HG03558 (cell line): Measurements from ENCODE around the gene HIRA.

ENCODE experiments used
- ATAC-seq: cut with Tn5 transposase; IDR thresholded peaks from one replicate; pipeline ENCODE4 v1.9.1; 2021; ENCODE audit warnings: moderate number of reproducible peaks; ENCODE audit not compliant: unreplicated experiment; ENCODE audit errors: extremely low read depth

HIRA gene

DNA sequence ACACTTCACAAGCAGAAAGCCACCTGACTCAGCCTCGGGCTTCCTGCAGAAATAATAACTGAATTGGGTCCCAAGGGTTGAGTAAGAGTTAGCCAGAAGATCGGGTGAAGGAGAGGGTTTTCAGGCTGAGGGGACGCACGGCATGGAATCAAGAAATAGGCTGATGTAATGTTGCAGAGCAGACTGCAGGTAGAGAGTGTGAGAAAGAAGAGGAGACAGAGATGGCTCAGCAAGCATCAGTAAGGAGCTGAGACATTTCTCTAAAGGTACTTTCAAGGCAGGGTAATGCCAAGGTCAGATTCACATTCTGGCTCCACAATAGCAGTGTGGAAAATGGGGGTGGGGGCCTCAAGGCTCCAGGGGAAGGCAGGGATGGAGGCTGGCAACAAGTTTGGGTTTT is 18.6 kb downstream of the HIRA start:
- ATAC-seq, result no peak

DNA sequence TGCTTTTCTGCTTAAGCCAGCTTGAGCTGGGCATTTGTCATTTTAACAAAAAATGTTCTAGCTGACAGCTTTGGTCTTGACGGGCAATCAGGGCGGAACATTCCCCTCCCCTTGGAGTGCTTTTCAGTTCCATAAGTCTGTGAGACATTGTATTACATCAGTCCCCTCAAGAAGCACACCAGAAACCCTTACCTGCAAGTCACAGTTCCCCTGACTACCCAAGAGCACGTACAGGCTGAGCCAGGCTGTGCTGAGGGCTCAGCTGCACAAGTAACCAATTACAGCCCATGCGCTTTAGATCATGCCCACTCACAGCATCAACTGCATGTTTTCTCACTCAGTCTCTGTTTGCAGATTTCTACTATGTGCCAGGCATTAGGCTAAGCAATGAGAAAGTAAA is 19.1 kb downstream of the HIRA start:
- ATAC-seq, result no peak

DNA sequence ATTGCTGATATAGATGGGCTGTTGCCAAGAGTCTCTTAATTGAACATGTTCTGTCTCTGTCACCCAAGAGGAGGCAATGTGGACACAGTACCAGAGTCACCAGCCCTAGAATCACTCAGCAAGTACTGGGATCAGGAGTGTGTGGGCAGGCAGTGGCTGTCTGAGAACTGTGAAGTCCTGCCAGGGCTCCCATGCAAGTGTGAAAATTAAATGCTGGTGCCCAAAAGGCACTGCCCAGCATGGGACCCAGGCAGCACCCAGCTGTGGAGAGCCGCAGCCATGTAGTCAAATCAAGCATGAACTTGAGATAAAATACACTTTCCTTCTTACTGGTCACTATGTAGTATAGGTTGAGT is 19.9 kb downstream of the HIRA start:
- ATAC-seq, result no peak

DNA sequence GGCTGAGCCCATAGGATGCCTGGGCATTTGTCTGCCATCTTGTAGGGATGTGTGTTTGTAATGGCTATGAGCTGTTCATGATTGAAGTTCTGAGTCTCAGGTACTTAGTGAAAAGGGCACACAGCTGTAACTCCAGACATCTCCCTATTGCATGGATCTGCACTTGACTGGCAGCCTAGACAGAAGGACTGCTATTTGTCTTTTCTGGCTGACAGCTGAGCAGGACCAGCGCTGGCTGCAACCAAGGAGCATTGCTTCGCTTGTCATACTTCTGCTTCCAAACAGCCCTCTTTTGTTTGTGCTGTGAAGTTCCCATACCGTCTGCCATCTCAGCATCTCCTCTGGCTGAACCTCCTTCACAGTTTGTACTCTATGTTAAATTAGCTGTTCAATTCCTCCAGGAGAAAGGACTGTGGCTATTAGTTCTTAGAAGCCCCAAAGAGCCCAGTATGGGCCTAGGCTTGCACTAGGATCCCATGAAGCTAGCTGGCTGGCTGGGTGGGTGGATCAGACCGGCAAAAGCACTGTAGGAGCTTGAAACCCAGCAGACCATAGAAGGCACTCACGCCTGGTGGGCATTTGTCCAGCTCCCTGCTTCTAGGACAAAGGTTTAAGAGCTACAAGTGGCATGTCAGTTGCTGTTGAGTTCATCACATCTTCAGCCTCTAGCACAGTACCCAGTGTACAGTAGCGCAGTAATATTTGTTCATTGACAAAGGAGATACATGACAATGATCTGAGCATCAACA is 20.4 kb downstream of the HIRA start:
- ATAC-seq, result no peak

DNA sequence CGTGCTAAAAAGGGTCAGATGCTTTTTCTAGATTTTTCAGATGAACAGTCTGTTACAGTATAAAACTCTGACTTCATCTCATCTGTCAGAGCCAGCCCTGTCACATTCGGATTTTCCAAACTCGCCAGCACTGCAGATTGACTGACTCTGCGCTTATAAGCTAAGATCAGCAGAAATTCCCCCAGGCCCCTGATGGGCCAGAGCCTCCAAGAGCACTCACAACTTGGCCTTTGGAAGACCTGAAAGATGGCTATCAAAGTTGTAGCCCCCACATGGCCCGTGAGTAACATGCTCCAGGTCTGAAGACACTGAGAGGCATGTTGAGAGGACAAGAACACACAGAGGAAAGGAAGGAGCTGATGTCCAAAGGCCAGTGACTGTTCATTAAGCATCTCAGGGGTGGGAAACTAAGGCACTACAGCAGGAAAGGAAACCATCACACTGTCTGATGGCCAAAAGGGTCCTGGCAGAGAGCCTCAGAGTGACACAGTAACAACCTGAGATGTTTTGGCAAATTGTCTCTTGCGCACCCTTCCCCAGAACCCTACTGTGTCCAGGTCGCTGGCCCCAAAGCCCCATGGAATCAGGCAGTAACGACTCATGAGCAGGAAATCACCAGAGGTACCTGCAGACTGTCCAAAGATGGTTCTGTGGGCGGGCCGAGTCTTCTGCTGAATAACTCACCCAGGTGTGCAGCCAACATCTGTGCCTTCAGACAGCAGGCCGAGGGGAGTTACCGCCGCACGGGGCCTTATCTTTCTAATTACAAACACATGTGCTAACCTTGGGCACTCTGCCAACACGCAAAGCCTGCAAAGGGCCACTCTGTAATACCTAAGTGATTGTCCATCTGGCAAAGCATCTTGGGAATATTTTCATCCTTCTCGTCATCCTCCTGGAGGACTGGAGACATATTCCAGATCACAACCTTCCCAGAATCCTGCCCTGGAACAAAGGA is 23.6 kb downstream of the HIRA start:
- ATAC-seq, result no peak

DNA sequence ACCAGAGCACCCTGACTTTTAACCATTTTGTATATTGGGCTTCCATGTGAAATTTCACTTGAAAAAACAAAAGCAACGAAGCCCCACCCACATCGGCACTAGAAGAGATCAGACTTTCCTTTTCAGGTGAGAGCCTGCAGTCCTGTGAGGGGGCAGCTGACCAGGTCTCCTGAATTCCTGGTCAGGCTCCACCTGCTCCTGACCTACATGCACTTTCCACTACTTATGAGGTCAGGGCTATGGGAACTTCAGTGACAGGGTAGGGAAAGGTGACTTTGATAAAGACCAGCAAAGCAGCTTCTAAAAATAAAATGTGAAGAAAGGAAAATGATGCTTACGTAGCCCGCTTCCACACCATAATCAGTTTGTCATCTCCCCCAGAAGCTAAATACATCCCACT is 24.7 kb downstream of the HIRA start:
- ATAC-seq, result no peak

DNA sequence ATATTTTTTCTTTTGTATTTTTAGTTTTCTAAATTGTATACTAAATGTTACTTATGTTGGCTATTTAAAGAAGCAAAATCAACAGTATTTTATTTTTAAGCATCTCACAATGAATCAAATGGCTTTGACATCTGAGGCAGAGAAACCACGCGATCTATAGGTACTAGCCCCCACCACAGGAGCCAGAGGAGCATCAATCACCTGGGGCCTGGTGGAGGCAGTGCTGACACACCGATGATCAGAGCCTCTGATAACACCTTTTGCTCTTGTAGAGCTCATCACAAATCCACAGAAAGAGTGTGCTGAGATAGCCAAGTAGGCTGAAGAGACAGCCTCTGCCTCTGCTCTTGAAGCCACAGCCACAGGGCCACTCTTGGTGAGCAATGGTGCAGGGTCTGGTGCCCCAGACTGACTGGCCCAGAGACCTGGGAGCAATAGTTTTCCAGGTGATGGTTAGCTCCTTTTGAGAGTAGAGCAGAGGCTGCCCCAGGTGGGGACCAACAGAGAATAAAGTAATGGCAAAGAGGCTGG is 25.2 kb downstream of the HIRA start:
- no peak for ATAC-seq

DNA sequence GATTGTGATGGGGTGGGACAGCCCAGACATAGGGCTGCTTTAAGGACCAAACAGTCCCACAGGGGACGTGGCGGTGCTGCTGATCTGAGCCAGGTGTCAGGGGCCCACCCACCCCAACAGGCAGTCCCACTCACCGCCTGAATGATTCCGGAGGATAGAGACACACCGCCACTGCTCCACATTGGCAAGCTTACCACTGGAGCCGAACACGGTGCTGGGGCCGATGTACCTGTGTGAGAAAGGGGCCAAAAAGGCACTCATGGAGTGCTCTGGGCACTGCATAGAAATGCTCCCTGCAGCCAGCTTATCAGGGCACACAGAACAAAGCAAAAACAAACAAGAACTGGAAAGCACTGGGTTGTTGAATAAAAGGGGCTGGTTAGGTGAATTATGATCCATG is 25.9 kb downstream of the HIRA start:
- no peak for ATAC-seq

DNA sequence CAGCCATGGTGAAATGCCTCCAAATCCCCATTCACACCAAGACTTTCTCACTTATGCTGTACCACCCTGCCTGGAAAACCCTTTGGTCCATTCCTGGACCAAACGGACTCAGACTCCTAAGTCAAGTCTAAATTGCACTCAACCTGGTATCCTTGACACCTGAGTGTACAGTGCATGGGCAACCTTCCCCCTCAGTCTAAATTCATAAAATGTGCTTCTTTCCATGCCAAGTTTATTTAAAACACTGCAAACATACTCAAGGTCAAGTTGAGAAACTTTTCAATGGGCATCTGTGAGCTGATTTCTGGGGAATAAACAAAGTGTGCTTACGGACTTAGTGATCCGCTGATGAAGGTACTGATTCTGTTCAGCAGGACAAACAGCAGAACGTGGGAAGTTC is 26.4 kb downstream of the HIRA start:
- ATAC-seq, result no peak

DNA sequence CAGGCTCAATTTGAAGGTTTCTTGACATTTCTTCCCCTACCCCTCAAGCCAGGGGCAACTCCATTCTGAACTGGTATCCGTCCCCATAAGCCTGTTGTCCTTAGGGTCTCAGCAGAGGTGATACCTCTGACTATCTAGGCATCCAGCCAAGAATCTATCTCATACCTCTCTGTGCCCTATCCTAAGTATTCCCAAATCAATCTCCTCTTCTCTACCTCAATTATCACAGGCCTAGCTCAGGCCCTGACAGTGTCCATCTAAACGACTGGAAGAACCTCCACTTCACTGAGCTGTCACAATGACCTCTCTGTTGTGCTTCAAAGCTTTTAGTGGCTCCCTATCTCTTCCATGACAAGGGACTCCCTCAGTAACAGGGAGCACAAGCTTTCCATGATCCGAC is 26.9 kb downstream of the HIRA start:
- ATAC-seq, result no peak

DNA sequence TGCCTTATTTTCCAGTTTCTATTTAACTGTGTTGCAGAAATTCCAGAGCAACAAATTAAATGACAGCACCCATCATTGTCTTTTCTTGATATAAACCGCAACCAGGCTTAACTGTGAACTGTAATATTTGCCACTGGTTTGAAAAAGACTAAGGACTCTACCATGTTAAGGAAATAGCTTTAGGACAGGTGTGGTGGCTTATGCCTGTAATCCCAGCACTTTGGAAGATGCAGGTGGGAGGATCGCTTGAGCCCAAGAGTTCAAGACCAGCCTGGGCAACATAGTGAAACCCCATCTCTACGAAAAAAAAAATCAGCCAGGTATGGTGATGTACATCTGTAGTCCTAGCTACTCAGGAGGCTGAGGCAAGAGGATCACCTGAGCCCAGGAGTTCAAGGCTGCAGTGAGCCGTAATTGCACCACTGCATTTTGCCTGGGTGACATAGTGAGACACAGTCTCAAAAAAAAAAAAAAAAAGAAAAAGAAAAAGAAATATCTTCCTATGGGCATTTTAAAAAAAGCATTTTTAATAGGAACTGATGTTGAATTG is 28.8 kb downstream of the HIRA start:
- ATAC-seq, result no peak

DNA sequence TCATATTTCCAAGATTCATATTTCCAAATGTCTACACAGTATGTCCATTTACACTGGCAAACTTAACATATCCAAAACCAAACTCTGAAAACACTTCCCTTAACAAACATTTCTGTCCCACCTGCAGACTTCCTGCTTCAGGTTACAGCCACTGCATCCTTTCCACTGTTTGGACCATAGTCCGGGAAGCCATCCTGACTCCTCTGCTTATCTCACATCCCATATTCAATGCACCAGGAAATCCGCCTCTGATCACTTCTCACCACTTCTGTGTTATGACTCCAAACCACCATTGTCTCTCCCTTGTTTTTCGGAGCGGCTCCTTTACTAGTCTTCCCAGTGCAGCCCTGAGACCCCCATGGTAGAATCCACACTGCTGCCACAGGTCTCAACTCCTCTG is 30.1 kb downstream of the HIRA start:
- ATAC-seq, result no peak

DNA sequence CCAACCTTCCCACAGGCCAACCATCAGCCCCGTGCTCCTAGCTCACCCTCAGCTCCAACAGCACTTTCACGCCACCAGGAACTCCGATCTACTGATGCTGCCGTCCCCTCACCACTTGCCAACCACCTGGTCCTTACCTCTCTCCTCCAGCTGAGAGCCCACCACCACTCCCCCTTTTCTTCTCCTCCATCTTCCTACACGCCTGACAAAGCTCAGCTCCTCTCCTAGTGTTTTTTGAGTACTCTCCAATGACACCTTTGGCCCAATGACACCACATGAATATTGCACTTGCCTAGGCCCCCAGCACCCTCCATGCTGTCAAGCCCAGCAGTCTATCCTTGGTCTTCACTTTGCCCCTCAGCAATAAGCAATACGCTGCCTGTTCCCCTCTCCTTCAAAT is 30.7 kb downstream of the HIRA start:
- ATAC-seq, result no peak

DNA sequence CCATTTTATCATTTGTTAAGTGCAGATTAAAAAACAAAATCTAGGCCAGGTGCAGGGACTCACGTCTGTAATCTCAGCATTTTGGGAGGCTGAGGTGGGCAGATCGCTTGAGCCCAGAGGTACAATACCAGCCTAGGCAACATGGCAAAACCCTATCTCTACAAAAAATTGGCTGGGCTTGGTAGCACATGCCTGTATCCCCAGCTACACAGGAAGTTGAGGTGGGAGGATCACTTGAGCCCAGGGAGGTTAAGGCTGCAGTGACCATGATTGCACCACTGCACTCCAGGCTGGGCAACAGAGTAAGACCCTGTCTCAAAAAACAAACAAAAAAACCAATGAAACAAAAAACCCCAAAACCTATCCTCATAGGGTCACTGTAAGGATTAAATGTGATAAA is 32.9 kb downstream of the HIRA start:
- ATAC-seq, result no peak

DNA sequence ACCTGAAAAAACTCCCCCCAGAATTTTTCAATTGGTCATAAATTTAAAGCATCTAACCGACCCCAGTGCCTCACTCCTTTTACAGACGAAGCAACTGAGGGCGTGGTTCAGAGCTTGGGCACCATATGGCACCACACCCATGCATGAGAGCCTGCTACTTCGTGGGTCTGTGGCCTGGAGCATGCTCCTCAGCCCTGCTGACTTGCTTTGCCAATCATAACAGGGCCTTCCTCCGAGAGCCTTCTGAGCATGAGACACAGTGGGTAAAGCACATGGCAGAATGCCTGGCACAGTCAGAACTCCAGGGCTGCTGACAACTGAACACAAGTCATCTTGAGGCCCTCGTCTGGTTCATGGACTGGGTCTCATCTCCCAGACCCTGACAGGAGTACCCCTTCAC is 33.3 kb downstream of the HIRA start:
- no peak for ATAC-seq

DNA sequence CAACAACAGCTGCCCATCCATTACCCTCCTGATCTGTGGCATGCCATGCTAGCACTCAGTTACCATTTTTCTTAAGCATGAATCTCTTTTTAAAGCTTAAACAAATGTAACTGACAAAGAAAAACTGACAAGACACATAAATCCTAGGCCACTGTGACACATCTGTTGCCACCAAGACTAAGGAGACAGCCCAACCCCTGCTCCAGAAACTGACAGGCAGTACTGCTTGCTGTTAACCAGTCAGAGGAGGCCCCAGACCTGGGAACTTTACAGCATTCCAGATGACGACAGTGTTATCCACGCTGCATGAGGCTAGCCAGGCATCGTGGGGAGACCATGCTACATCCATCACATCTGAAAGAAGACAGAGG is 33.8 kb downstream of the HIRA start:
- ATAC-seq, result no peak

DNA sequence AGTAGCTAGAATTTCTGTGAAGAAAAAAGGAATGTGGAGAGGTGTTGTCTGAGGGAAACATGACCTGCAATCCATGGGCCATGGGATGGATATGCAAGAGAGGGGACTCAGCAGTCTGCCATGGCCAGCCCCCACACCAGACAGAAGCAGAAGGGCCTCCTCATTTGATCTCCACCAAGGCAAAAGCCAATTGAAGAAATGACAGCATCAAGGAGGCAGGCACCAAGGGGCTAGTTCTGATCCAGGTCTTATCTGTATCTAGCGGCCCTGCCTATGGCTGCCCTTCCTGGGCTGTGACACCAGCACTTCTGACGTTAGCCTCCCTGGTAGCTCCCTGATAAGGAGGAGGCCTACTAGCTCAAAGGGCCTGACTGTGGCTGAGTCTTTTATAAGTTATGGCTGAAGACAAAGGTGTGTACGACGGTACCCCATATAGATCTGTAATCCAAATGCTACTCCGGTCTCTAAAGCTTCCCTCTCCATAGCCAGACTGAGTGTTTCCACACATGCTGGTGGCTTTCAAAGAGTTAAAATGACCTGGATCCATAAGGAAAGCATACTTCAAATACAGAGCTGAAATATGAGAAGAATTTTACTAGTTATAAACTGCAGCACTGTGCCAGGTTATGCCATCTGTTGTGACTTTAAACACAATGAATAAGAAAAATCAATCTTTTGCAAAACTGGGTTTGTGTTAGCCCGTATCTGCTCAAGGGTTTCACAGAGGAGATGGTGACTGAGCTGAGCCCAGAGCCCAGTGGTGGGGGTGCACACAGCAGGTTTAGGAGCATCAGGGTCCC is 34.4 kb downstream of the HIRA start:
- no peak for ATAC-seq

DNA sequence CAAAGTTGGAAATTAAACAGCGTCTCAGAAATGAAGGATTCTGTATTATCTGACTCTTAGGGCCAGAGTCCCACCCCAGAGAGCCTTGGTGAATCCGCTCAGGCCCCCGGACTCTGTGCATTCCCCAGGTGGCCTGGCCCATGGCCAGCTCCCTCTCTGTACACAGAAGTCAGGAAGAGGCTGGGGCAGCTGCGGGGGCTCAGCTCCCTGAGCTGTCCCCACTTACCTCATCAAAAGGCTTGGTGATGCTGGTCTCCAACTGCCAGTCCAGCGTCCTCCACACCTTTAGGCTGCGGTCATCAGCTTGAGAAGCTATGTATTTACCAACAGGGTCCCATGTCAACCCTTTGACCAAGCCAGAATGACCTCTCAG is 35.0 kb downstream of the HIRA start:
- no peak for ATAC-seq

DNA sequence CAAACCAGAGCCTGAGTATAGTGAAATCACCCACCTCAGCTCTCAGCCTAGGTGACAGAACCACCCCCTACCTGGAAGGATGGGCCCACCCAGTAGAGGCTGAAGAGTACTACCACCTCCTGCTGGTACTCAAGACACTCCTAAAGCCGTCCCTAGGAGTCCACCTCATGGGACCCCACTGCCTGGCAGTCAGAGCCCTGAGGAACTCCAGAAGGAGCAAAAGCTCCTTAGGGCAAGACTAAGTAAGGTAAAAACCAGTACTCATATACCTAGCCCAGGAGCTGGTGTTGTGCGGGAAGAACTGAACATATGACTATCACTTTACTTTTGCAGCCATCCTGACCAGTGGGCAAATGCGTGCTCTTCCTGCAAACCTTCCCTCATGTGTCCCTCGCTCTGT is 36.3 kb downstream of the HIRA start:
- ATAC-seq, result no peak

DNA sequence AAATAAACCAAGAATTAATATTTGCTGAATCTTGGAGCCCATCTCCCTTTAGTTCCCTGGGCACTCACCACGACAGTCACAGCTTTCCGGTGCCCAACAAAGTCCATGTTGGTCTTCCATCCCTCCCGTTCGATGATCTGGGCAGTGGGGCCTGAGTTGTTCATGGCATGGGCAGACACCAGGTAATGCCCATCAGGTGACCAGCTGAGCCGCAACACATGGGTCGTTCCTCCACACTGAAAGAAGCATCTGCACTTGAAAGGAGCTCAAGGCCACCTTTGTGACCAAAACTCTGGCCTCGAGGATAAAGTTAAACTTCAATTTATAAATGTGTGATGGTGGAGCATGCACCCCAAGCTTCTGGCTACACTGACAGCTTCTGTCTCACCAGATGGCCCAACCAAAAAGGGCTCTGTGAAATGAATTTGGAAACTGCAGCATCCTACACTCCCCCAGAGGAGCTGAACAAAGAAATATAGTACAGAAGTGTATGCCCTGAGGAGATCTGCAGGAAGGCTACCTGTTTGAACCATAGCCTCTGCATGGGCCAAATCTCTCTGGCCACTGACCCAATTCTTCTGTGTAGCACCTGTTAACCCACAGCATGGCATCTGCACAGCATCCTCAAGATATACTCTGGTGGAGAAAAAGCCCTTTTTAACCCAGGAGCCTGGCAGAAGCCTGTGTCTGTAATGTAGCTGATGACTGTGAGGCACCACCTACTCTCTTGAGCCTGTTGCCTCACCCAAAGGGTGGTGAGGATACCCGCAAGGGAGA is 37.1 kb downstream of the HIRA start:
- no peak for ATAC-seq
